GM10266 (cell line): ENCODE data around the gene MN1.

Experiments
- DNase-seq: peaks from one replicate; pipeline ENCODE4 v3.0.0; 2012; ENCODE audit errors: extremely low spot score
- TF ChIP-seq, protein P1 (sequence below): IDR thresholded peaks from 2 replicates; pipeline ENCODE4 v1.5.1; 2012; ENCODE audit warnings: mild to moderate bottlenecking, low read depth; ENCODE audit not compliant: control insufficient read depth, insufficient read depth; ENCODE audit errors: missing control alignments

Gene MN1

DNA sequence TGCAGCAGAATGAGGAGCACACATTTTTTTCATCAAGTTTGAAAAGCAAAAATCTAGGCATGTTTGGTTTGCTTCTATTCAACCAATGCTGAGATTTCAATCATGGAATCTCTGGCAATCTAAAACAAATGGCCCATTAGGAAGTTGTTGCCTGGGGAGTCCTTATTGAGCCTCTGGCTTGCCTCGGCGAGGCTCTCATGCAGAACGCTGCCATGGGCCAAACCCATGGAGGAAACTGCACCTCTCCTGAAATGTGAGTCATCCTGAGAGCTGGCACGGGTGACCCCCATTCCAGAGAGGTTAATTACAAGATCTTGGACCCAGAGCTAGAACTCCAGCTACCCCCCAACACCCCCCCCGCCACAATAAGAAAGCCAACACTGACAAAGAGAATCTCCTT, 80.7 kb downstream of the MN1 start:
- DNase-seq: no peak

DNA sequence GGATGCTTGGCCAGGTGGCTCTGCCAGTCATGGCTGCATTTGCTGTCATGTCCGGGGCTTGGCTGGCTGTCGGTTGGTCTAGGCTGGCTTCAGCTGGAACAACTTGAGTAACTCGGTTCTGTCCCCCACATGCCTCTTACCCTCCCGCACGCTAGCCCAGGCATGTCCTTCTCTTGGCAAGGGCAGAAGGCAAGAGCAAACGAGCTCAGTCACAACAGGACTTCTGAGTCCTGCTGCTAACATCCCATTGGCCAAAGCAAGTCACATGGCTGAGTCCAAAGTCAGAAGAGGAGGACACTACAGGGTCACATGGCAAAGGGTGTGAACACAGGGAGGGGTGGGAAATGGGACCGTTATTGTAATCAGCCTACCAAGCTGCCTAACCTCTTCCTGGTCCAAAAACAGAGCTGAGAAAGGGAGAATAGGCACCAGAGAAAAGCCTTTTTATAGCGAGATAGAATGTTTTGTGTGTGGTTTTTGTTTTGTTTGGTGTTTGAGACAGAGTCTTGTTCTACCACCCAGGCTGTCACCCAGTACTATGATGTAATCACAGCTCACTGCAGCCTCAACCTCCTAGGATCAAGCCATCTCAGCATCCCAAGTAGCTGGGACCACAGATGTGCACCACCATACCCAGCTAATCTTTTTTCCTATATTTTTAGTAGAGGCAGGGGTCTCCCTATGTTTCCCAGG, 81.9 kb downstream of the MN1 start:
- DNase-seq: no peak
- TF ChIP-seq, protein P1, sequence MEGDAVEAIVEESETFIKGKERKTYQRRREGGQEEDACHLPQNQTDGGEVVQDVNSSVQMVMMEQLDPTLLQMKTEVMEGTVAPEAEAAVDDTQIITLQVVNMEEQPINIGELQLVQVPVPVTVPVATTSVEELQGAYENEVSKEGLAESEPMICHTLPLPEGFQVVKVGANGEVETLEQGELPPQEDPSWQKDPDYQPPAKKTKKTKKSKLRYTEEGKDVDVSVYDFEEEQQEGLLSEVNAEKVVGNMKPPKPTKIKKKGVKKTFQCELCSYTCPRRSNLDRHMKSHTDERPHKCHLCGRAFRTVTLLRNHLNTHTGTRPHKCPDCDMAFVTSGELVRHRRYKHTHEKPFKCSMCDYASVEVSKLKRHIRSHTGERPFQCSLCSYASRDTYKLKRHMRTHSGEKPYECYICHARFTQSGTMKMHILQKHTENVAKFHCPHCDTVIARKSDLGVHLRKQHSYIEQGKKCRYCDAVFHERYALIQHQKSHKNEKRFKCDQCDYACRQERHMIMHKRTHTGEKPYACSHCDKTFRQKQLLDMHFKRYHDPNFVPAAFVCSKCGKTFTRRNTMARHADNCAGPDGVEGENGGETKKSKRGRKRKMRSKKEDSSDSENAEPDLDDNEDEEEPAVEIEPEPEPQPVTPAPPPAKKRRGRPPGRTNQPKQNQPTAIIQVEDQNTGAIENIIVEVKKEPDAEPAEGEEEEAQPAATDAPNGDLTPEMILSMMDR: no peak

More for the DNA sequence above, 80.7 kb downstream of the MN1 start:
- TF ChIP-seq, protein P1: no peak

GRCh38 chr22:27719036-27719347, 82.6 kb downstream of the MN1 start:
- no peak for DNase-seq
- TF ChIP-seq, protein P1: no peak

DNA sequence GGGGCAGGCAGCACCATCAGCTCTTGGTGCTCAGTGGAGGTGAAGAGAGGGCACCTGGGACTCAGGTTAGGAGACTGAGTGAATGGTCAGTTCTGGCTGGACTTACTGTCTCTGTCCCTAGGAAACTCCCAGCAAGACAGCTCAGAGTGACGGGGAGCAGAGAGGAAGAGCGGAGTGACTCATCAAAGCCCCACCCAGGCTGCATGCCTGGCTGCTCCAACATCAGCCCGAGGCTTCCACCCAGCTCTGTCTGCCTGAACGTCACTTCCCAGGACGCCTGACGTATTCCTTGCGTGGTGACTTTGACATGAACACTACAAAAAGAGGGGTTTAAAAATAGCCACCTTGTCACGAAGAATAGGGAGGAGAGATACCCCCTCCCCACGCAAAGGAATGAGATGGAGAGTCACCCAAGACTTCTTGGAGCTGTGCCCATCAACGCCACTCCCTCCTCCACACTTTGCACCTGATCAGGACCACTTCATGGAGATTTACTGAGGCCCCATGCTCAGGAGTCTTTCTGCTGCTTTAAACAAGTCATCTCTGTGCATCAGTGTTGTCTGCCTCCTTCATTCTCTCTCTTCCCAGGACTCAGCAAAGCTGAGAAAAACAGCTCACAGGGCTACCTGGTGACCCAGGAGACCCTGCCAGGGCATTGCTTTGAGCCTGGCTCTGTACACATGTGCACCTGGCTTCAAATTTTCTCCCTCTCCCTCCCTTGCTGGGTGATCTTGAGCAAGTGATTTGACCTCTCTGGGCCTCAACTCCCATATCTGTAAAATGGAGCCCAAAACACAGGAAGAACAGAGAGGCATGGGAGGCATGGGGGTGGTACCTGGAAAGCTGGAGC, 83.1 kb downstream of the MN1 start:
- TF ChIP-seq, protein P1: no peak
- DNase-seq: no peak

GRCh38 chr22:27717094-27717493, 84.5 kb downstream of the MN1 start:
- DNase-seq: no peak
- TF ChIP-seq, protein P1: no peak

DNA sequence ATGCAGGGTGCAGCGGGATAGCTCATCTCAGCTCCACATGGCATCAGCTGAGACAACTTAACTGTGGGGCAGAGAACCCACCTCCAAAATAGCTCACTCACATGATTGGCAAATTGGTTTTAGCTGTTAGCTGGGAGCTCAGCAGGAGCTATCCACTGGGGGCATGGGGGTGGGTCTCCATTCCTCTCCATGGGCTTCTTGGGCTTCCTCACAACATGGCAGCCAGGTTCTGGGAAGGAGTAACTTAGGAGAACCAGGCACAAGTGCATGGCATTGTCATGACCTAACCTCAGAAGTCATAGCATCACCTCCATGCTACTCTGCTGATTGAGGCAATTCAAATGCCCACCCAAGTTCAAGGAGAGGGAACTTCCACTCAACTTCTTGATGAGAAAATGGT, 85.5 kb downstream of the MN1 start:
- TF ChIP-seq, protein P1: no peak
- DNase-seq: no peak

GRCh38 chr22:27715106-27715505, 86.5 kb downstream of the MN1 start:
- TF ChIP-seq, protein P1: no peak

More at GRCh38 chr22:27715106-27715505, 86.5 kb downstream of the MN1 start:
- DNase-seq: no peak
